Retinal pigment epithelial cell (primary cell): ENCODE measurements around the gene MYLK.

Experiments used
- DNase-seq: peaks from one replicate; pipeline ENCODE4 v3.0.0-alpha.2; 2010; ENCODE audit warnings: low read depth
- H3K4me3 ChIP-seq: 2 replicates; pipeline ENCODE4 v1.5.1; 2011; ENCODE audit warnings: mild to moderate bottlenecking, low read length, control low read depth, moderate library complexity
- TF ChIP-seq, protein P1 (sequence below): conservative IDR thresholded peaks from 2 replicates; pipeline ENCODE4 v1.5.1; 2011; ENCODE audit warnings: low read depth, low read length, control low read depth, inconsistent platforms

MYLK gene

GRCh38 chr3:123815981-123816380, 68.2 kb downstream of the MYLK start:
- no peak overlapping the region for H3K4me3 ChIP-seq
- TF ChIP-seq, protein P1, sequence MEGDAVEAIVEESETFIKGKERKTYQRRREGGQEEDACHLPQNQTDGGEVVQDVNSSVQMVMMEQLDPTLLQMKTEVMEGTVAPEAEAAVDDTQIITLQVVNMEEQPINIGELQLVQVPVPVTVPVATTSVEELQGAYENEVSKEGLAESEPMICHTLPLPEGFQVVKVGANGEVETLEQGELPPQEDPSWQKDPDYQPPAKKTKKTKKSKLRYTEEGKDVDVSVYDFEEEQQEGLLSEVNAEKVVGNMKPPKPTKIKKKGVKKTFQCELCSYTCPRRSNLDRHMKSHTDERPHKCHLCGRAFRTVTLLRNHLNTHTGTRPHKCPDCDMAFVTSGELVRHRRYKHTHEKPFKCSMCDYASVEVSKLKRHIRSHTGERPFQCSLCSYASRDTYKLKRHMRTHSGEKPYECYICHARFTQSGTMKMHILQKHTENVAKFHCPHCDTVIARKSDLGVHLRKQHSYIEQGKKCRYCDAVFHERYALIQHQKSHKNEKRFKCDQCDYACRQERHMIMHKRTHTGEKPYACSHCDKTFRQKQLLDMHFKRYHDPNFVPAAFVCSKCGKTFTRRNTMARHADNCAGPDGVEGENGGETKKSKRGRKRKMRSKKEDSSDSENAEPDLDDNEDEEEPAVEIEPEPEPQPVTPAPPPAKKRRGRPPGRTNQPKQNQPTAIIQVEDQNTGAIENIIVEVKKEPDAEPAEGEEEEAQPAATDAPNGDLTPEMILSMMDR = no peak
- no peak for DNase-seq

DNA sequence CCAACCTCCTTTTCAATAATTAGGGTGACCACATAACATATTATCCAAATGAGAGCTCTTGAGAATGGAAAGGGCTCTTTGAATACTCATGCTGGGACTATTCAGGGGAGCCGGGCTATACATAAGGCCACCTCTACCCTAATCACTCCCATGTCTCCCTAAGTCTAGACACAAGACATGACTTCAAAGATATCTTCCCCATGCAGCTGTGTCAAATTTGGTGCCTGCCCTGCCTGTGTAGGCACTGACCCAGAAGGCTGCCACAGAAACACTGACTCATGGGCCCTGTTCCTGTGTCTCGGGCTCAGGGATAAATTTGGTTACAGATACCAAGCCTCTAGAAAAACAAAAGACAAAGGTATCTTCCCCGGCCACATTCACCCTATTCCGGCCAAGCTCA, 70.3 kb downstream of the MYLK start:
- no peak overlapping the region for H3K4me3 ChIP-seq
- no peak for DNase-seq
- TF ChIP-seq, protein P1 = no peak

- DNase-seq = no peak
- TF ChIP-seq, protein P1 = no peak
- H3K4me3 ChIP-seq = no peak overlapping the region
Measured at GRCh38 chr3:123809597-123809996, 74.5 kb downstream of the MYLK start.

DNA sequence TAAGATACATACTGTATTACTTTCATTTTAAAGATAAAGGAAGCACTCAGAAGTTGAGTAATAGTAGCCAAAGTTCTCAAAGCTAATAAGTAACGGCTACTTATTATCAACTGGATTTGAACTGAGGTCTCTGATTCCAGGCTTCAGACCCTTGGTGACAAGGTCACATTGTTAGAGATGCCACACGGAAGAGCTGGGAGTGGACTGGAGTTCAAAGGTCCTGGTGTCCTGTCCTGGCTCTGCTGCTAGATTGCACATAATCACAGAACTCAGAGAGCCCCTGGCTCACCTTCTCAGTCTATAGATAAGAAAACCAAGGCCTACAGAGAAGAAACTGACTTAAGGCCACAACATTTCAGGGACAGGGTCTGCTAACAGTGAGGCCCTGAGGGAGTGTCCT, 75.3 kb downstream of the MYLK start:
- TF ChIP-seq, protein P1 = no peak
- H3K4me3 ChIP-seq = no peak overlapping the region
- no peak for DNase-seq

DNA sequence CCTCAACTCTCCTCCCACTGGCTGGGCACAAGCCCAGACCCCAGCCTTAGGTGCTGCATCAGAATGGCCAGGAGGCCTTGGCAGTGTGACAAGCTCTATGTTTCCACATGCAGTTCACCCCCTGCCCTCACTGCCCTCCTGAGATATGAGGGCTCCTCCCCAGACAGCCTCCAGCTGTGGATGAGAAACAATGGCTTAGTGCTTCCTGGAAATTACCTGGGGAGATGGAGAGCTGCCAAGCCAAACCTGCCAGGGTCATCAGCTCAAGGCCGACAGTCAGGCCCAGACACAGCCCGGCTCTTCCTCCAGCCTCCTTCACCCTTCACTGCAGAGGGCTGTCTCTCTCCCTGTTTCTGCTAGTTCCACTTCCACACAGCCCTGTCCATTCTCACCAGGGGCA, 76.3 kb downstream of the MYLK start:
- TF ChIP-seq, protein P1 = no peak
- DNase-seq = no peak
- no peak overlapping the region for H3K4me3 ChIP-seq

- no peak overlapping the region for H3K4me3 ChIP-seq
- TF ChIP-seq, protein P1 = no peak
- no peak for DNase-seq
Measured at GRCh38 chr3:123805504-123805903, 78.6 kb downstream of the MYLK start.

DNA sequence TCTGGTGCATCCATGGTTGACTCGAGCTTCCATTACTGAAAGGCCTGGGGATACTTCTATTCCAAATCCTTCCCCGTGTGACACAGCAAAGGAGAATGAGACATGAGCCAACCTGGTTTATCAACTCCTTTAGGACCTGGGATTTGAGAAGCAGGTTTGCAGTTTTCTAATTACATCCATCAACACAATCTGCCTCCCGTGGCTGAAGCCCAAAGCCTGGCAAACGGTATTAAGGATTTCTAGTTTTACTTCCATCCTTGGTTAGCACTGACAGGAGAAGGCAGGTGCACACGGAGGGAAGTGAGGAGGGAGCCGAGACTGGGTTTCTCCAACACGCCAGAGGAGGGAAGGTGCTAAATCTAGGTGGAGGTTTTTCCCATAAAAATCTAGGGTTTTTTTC, 79.0 kb downstream of the MYLK start:
- TF ChIP-seq, protein P1 = no peak
- no peak overlapping the region for H3K4me3 ChIP-seq
- DNase-seq = no peak
